MM.1S (cell line): ENCODE data around the gene PGBD4.

ENCODE experiments used
- CTCF ChIP-seq: fragments of 300-600 bp; sonication (generic); IDR thresholded peaks from 2 replicates; pipeline ENCODE4 v1.5.1; 2016; ENCODE audit warnings: antibody characterized with exemption, low read length, mixed read lengths
- EZH2 ChIP-seq: fragments of 300-600 bp; sonication (generic); optimal IDR thresholded peaks from 2 replicates; pipeline ENCODE3; 2017; ENCODE audit warnings: low read depth, mild to moderate bottlenecking, antibody characterized with exemption, low read length, mixed read lengths
- EZH2phosphoT487 ChIP-seq: fragments of 300-600 bp; sonication (generic); IDR thresholded peaks from 2 replicates; pipeline ENCODE4 v1.6.1; 2018; ENCODE audit warnings: antibody characterized with exemption, low read length

- TF ChIP-seq EZH2 (no peak), CTCF (no peak), EZH2phosphoT487 (no peak)
Observed at GRCh38 chr15:34101366-34102174, at the start of gene PGBD4, which contains the start of gene EMC7.
